ENCODE measurements around the gene MYBPC3. TPM values are rescaled to one million over a fixed set of nuclear protein-coding genes. Genes with fewer than 3 reads are reported as not detected.
A peak's percentile ranks its signal among the peaks of the same experiment; 100 is the strongest.

MYBPC3 gene
- total and polyA plus RNA-seq, 12 donors, result 0.54 to 5.8 (median 2.0) TPM

DNA sequence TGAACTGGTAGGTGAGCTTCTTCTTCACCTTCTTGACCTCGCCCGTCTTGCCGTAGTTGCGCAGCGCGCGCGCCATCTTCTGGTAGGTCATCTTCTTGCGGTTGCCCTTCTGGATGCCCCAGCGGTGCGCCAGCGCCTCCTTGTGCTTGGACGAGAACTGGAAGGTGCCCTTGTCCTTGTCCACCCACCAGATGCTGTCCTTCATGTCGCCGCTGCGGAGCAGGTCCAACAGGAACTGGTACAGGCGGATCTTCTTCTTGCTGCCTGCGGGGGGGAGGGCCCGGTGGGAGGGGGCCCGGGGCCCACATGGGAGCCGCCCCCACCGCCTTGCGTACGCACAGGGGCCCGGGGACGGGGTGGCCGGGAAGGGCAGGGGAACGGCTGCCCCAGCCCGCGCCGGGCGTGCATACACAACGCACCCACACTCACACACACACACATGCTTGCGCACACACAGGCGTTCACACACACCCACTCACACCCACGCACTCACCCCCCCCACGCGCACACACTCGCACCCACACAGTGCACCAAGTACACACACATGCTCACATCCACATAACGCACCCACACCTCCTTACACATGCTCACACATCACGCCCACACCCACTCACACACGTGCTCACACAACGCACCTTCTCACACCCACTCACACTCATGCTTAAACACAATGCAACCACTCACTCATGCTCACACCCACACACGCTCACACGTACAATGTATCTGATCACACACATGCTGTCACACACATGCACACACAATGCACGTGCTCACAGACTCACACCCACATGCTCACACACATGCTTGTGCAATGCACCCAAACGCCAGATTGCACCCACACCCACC is 3.0 kb upstream of the MYBPC3 start:
- Histone ChIP-seq H3K27ac (peak overlapping the region in 2 of 5 donors; percentile 52 to 67), H3K4me3 (peak overlapping the region in 2 of 4 donors; percentile 28 to 58), H3K36me3 (replicated peaks in 1 of 2) (no peaks in the 10 kb centered on the region), H3K4me1 (replicated peaks in 1 of 2) (peaks cover 21% of the 10 kb centered on the region in 2 donors), H3K9me3 (replicated peaks in 1 of 3) (no peaks in the 10 kb centered on the region), H3K27me3 (no peaks in the 10 kb centered on the region)
- 24 to 34% (median 29%) methylated on average over 22 to 47 of the region's 47 CpGs for WGBS, 4 donors
- intact Hi-C loops (cut with DNase I), result loop anchor here in 1 of 2 donors (10.0 kb wide), 1 partner anchor 91 kb away; no protein-coding TSS in a partner anchor
- peak in 1 of 2 donors; percentile 12 for TF ChIP-seq POLR2A (IDR thresholded peaks at IDR 0.05)
- TF ChIP-seq, protein P1, sequence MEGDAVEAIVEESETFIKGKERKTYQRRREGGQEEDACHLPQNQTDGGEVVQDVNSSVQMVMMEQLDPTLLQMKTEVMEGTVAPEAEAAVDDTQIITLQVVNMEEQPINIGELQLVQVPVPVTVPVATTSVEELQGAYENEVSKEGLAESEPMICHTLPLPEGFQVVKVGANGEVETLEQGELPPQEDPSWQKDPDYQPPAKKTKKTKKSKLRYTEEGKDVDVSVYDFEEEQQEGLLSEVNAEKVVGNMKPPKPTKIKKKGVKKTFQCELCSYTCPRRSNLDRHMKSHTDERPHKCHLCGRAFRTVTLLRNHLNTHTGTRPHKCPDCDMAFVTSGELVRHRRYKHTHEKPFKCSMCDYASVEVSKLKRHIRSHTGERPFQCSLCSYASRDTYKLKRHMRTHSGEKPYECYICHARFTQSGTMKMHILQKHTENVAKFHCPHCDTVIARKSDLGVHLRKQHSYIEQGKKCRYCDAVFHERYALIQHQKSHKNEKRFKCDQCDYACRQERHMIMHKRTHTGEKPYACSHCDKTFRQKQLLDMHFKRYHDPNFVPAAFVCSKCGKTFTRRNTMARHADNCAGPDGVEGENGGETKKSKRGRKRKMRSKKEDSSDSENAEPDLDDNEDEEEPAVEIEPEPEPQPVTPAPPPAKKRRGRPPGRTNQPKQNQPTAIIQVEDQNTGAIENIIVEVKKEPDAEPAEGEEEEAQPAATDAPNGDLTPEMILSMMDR (IDR thresholded peaks at IDR 0.05), result peak; percentile 88 to 100 (median 98)
- DNase-seq, result peak; percentile 96 to 99 (median 98)

DNA sequence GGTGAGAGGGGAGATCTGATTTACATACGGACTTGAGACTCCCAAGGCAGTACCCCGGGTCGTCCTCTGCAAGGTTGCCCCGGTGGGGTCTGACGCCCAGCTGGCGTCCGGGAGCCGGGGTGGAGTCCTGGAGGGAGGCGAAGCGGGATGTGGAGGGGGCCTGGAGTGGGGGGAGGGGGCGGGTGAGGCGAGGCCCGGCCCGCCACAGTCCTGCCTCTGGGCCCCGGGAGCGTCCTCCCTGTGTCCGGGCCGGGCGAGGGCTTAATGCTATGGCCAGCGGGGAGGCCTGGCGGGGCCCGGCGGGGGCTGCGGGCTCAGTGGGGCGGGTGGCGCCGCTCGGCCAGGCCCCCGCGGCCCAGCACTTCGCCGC is 2.4 kb upstream of the MYBPC3 start:
- TF ChIP-seq, protein P1 (IDR thresholded peaks at IDR 0.05), result no peak
- TF ChIP-seq POLR2A (IDR thresholded peaks at IDR 0.05), result no peak
- 8 to 24% (median 22%) methylated on average over 12 to 32 of the region's 32 CpGs for WGBS, 4 donors

DNA sequence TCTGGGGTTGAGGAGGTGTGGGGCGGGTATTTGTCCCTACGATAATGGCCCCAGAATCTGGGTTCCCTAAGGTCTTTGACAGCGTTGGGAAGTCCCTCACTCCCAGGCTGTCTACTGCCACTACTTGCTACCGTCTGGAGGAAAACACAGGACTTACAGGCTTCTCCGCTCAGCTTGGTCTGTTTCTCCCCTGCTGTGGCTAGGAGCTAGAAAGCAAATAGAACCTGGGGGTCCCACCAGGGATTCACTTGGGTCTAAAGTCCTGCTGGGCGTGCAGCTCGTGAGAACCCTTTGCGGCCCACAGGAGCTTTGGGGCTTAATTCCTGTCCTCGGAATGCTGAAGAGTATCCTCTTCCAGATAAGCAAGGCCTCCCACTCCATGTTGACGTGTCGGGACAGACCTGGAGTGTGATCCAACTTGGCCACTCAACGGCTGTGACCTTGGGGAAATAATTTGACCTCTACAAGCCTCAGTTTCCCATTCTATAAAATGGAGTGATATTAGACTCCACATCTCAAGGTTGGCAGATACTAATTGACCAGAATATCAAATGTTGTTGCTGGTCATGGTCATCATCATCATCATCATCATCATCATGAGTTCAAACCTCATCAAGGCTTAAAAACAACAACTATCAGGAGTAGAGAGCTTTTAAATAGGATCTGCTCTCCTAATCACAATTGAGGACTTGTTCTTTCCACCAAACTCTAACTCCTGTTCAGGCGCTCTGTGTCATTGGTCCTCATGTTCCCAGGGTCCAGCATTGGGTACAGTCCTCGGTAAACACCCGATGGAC is 1.7 kb upstream of the MYBPC3 start:
- 72 to 85% (median 82%) methylated on average over 10 to 15 of the region's 15 CpGs for WGBS, 4 donors
- Histone ChIP-seq H3K4me3 (no peak overlapping the region), H3K36me3 (replicated peaks in 1 of 2) (no peaks in the 10 kb centered on the region), H3K4me1 (replicated peaks in 1 of 2) (peaks cover 21% of the 10 kb centered on the region in 2 donors), H3K9me3 (replicated peaks in 1 of 3) (no peaks in the 10 kb centered on the region), H3K27ac (no peak overlapping the region), H3K27me3 (no peaks in the 10 kb centered on the region)
- intact Hi-C loops (cut with DNase I), result loop anchor here (5.0 to 10.0 kb wide), 2 partner anchors 89 to 177 kb away; partner anchors contain the start of gene ARFGAP2 (in 1 of the 2)
- peak in 1 of 7 donors; percentile 20 for DNase-seq
- TF ChIP-seq, protein P1 (IDR thresholded peaks at IDR 0.05), result no peak
- no peak for TF ChIP-seq POLR2A (IDR thresholded peaks at IDR 0.05)

More for the DNA sequence above, 2.4 kb upstream of the MYBPC3 start:
- no peaks in the 10 kb centered on the region for H3K36me3 ChIP-seq (replicated peaks in 1 of 2)
- peak overlapping the region in 2 of 4 donors; percentile 28 to 58 for H3K4me3 ChIP-seq
- peak overlapping the region in 2 of 5 donors; percentile 52 to 67 for H3K27ac ChIP-seq
- intact Hi-C loops (cut with DNase I), result loop anchor here (5.0 to 10.0 kb wide), 2 partner anchors 90 to 178 kb away; partner anchors contain the start of gene ARFGAP2 (in 1 of the 2)
- H3K27me3 ChIP-seq, result no peaks in the 10 kb centered on the region
- H3K4me1 ChIP-seq (replicated peaks in 1 of 2), result peaks cover 21% of the 10 kb centered on the region in 2 donors
- DNase-seq, result no peak
- H3K9me3 ChIP-seq (replicated peaks in 1 of 3), result no peaks in the 10 kb centered on the region
